HG02678 (cell line): Measurements from ENCODE around the gene ESR1.
A peak's percentile ranks its signal among the peaks of the same experiment; 100 is the strongest.

Source experiments
- ATAC-seq: cut with Tn5 transposase; IDR thresholded peaks from one replicate; pipeline ENCODE4 v1.9.1; 2021; ENCODE audit warnings: mild to moderate bottlenecking, moderate library complexity; ENCODE audit not compliant: unreplicated experiment

The ESR1 gene

GRCh38 chr6:152091201-152091600 is 283.7 kb downstream of the ESR1 start:
- ATAC-seq: no peak

- no peak for ATAC-seq
Measured at GRCh38 chr6:152091851-152092341, 284.4 kb downstream of the ESR1 start.

GRCh38 chr6:152093711-152094110 is 286.2 kb downstream of the ESR1 start:
- ATAC-seq: no peak

GRCh38 chr6:152094276-152094675 is 286.8 kb downstream of the ESR1 start:
- no peak for ATAC-seq

- ATAC-seq: no peak
Measured at GRCh38 chr6:152094992-152095592, 287.6 kb downstream of the ESR1 start.

- ATAC-seq: no peak
Measured at GRCh38 chr6:152096863-152097496, 289.5 kb downstream of the ESR1 start.

GRCh38 chr6:152098683-152099082 is 291.2 kb downstream of the ESR1 start:
- ATAC-seq: no peak

- ATAC-seq: no peak
Measured at GRCh38 chr6:152099446-152100182, 292.1 kb downstream of the ESR1 start.

GRCh38 chr6:152100183-152100618 is 292.7 kb downstream of the ESR1 start:
- ATAC-seq: no peak

- ATAC-seq: no peak
Measured at GRCh38 chr6:152107973-152108372, 300.5 kb downstream of the ESR1 start.

GRCh38 chr6:152110886-152111820 is 303.7 kb downstream of the ESR1 start:
- ATAC-seq: no peak

- no peak for ATAC-seq
Measured at GRCh38 chr6:152112491-152113261, 305.2 kb downstream of the ESR1 start.

- peak; percentile 70 for ATAC-seq
Measured at GRCh38 chr6:152117156-152118133, 310.0 kb downstream of the ESR1 start.

GRCh38 chr6:152118224-152118623 is 310.7 kb downstream of the ESR1 start:
- ATAC-seq: no peak

- ATAC-seq: no peak
Measured at GRCh38 chr6:152118678-152119077, 311.2 kb downstream of the ESR1 start.

- no peak for ATAC-seq
Measured at GRCh38 chr6:152119831-152120230, 312.3 kb downstream of the ESR1 start.

- no peak for ATAC-seq
Measured at GRCh38 chr6:152121910-152122309, 314.4 kb downstream of the ESR1 start.

GRCh38 chr6:152122434-152122833 is 315.0 kb downstream of the ESR1 start:
- ATAC-seq: no peak

- no peak for ATAC-seq
Measured at GRCh38 chr6:152123076-152123475, 315.6 kb downstream of the ESR1 start.
